ENCODE results near the gene TMED6.

Gene TMED6

DNA sequence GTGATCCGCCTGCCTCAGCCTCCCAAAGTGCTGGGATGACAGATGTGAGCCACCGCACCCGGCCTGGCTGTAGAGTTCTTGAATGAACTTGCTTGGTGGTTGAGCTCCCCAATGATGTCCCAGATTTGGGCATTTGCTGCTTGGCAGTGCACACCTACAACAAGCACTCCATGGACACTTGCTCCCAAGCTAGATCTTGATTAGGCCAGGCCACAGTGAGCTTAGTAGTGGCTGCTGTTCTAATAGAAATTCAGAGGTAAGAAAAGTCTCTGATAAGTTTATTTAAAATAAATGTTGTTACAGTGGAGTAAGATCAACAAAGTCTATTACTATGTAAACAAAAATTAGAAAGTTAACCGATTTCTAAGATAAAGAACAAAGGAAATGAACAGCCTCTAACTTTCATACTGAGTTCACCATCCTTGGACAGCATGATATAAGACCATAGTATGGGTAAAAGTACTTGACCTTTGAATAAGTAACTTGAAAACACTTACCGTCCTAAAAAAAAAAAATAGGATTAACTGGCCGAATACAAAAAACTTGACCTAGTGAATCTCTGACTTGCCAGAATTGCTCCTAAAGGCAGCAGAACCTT lies 951 bp downstream of the TMED6 start:
- DNase-seq = no peak

DNA sequence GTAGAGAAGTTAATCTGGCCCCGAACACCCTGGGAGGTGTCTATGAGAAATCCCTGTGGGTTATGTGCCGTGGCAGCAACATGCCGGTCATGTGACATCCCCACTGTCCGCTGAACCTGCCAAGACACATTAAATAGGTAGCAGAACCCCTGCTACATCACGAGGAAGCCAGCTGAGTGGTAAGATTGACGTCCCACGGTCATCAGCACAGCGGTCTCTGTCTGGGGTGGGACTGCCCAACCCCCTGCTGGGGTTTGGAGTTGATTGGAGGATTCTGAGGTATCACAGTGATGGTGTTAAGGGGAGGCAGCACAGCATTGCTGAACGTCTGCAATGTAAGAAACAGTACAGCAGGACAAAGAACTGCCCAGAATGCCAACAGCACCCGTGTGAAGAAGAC lies 2.0 kb downstream of the TMED6 start:
- DNase-seq = no peak

DNA sequence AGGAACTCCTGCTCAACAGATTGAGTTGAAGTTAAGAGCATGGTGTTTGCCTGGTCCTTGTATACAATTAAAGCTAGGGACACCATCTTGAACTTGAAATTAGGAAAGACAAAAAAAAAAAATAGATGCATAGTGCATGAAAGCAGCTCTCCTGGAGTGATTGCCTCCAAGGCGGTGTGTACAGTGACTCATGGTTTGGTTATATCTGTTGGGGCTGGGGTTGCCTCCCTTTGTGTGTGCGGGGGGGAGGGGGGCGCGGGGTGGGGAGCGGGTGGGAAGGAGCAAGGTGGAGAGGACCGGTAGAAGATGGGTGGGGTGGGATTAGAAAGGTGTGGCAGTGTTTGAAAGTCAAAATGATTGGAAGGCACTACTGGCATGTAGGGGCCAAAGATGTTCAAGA lies 3.4 kb downstream of the TMED6 start:
- no peak for DNase-seq

DNA sequence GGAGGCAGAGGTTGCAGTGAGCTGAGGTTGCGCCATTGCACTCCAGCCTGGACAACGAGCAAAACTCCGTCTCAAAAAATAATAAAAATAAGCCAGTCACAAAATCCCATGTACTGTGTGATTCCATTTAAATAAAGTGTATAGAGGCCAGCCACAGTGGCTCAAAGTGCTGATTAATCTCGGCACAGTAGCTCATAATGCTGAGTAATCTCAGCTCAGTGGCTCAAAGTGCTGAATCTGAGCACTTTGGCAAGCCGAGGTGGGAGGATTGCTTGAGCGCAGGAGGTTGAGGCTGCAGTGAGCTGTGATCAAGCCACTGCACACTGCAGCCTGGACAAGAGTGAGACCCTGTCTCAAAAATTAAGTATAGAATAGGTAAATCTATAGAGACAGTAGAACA lies 4.9 kb downstream of the TMED6 start:
- DNase-seq = no peak

DNA sequence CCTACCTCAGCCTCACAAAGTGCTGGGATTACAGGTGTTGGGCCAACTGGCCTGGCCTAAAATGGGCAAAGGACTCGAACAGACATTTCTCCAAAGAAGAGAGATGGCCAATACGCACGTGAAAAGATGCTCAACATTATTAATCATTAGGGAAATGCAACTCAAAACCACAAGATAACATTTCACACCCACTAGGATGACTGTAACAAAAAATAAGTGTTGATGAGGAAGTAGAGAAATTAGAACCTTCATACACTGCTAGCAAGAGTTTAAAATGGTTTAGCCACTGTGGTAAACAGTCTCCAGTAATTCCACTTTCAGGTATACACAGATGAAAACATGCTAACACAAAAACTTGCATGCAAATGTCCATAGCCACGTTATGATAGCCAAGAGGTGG lies 5.7 kb downstream of the TMED6 start:
- DNase-seq = no peak

DNA sequence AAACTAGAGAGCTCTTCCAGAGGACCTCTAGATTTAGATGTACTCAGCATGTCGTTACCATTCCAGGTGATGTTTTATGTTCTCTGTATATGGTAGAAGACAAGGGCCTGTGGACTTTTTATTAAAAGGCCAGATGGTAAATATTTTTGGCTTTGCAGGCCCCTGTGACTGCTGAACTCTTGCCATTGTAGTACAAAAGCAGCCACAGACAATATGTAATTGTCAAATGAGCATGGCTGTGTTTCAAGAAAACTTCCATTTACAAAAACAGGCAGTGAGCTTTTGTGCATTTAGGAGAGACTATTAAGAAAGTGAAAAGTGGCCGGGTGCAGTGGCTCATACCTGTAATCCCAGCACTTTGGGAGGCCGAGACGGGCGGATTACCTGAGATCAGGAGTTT lies 7.4 kb downstream of the TMED6 start:
- DNase-seq = no peak

DNA sequence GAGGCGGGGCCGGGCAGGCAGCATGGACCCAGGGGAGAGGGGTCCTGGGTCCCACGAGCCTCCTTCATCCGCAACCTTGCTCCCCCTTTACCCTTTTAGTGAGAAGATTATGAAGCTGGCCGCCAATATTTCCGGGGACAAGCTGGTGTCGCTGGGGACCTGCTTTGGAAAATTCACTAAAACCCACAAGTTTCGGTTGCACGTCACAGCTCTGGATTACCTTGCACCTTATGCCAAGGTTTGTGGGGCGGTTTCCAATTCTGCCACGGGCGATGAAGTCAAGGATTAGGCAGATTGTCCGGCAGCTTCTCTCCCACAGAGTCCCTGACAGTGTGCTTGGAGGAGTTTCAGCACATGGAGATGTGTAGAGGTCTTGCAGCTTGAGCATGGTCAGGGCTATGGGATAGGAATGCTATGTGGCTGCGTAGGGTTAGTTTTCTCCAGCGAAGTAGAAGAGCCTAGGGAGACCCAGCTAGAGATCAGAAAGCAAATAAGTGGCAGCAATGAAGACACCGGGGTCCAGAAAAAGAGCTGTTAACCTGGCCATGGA lies 11.4 kb downstream of the TMED6 start:
- DNase-seq = peak; percentile 6

DNA sequence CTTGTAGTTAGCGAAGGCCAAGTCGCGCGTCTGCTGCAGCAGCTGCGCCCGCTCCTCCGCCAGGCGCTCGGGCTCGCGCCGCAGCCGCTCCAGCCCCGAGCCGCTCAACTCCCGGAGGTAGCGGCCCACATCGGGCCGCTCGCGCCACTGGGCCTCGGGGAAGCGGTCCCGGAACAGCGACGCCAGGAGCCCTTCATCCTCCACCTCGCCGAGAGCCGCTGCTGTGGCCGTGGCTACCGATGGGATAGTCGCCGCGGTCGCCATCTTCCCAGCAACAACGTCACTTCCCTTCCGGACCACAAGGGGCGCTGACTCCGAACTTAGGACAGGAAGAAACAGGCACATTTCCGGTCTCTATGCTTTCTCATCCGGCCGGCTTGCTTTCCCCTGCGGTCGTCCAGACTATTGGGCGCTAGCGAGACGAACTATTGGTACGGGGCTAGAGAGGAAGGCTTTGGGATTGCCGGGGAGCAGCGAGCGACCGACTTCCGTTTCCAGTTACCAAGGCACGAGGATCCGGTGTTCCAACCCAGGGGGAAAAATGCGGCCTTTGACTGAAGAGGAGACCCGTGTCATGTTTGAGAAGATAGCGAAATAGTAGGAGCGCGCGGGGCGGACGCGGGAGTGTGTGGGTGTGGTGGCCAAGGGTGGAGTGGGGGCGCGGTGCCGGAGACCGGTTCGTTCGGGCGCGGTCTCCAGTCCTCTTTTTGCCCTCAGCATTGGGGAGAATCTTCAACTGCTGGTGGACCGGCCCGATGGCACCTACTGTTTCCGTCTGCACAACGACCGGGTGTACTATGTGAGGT lies 12.1 kb downstream of the TMED6 start, which contains the start of the genes COG8 and NIP7:
COG8 (minus strand) TSS at position 276 of the 806 bp plus-strand sequence; CDS start at position 264, 12 bp downstream.
NIP7 (plus strand) TSS at position 484 of the 806 bp plus-strand sequence; CDS start at position 542, 58 bp downstream.
- peak; percentile 86 for DNase-seq

DNA sequence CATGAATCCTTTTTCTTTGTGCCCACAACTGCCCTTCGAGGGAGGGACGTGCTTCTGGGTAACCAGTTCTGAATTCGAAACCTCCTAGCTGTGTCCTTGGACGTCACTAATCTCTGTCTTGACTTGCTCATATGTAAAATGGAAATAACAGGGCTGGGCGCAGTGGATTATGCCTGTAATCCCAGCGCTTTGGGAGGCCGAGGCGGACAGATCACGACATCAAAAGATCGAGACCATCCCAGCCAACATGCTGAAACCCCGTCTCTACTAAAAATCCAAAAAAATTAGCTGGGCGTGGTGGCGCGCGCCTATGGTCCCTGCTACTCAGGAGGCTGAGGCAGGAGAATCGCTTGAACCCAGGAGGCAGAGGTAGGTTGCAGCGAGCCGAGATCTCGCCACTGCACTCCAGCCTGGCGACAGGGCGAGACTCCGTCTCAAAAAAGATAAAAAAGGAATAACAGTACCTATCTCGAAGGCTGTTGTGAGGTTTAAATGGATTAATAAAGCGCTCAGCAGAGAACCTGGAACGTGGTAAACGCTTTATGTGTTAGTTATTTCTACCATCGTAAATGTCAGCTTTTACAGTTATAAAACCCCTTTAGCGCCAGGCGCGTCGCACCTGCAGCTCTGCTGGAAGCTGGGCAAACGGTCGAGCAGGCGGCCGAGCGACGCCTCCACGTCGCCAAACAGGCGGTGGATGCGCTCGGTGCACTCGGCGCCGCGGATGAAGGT lies 12.9 kb downstream of the TMED6 start:
- no peak for DNase-seq

DNA sequence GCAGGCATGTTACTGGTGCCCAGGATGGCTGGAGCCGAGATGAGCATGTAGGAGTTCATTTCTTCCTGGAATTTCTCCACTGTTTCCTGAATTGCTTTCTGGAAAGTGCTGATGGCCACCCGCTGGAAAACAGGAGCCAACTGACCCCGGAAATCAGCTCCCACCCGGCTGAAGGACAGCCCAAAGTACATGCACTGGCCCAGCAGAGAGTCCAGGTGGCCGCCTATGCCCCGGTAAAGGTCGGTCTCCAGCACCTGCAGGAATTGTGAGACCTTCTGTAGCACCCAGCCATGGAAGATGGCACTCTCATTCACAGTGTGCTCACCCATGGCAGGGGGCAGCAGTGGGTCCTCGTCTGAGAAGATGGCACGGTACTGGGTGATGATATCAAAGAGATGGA lies 16.9 kb downstream of the TMED6 start:
- DNase-seq = no peak

DNA sequence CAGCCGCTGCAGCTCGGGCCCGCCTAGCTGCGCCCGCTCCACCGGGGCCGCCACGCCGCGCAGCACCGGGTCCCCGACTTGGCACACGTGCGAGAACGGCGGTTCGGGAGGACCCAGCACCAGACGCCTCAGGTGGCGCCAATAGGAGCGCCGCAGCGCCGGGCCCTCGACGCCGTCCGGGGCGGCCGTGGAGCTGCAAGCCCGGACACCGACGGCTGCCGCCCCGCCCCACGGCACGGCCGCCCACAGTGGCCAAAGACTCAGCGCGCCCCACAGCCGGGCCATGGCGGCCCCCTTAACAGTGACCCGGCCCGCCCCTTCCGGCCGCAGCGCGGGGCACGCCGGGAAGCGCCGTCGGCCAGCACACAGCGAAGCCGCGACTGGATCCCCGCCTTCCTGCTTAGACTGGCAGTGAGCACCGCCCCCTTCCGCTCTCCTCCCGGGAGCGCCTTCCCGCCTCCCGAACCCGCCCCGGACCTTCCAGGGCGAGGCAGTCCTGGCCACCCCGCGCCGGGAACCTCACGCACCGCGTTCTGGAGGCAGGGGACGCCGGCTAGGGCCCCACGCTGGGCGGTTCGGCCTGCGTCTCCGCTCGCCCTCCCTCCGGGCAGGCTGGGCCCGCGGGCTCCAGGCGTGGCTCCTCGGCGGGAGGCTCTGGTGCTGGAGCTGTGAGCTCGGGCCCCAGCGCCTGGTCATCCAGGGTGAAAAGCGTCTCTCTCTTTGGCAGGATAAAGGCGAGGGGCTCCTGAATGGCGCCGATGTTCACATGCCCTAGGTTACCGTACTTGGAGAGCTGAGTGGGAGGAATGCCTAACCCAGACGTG lies 21.1 kb downstream of the TMED6 start, which contains the start of gene PDF:
PDF (minus strand) TSS at position 303 of the 824 bp plus-strand sequence; CDS start at position 285, 18 bp downstream.
- DNase-seq = peak; percentile 75

DNA sequence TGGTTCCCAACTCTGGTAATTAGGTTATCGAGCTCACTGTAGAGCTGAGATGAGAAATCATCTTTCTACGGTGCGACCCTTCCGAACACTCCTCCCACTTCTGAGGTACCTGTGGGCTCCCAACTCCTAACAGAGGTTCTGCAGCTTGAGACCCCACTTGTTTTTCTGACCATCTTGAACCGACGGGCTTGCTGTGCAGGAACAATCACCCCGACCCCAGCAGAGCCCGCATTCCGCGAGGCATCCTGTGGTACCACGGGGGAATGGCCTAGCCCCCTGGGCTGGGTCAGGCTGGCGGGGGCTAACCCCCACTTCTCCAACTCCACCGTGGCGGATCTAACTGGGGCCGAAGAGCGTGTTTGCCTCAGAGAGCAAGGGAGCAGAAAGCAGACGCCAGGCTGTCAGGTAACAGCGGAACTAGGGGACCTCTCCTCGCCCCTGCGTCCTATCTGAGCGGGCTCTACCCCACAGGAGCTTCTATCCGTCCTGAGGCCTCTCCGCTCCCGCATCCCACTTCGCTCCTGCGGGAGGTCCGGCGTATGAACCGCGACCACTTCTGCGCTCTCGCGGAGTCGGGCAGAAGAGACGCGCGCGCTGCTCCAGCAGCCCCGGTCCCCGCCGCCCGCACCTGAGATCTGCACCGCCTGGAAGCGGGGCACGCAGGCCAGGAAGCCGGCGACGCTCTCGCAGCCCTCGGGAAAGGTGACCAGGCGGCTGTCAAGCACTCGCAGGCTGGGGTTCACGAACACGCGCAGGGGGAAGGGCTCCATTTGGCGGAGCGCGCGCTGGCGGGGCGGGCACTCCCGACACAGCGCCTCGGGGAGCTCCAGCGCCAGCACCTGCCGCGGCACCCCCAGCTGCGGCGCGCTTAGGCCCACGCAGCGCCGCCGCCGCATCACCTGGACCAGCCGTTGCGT lies 22.0 kb downstream of the TMED6 start:
- DNase-seq = no peak

DNA sequence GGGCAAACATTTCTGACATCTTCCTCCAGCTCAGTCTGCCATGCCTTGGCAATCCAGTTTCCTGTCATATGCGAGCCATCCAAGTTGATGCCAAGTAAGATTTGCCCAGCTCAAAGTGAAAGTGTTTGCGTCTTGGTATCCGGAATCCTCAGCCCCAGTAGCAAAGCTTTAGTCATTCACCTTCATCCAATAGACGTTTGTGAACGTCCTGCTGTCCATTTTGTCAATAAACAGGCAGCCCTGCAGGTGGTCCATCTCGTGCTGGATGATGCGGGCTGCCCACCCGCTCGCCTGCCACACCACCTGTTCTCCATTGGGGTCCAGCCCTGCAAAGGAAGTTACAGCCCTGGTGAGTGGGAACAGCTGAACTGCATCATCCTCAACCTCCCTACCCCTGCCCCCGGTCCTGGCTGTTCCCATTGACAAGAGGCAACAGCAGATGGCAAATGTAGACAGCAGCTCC lies 22.7 kb downstream of the TMED6 start:
- no peak for DNase-seq

DNA sequence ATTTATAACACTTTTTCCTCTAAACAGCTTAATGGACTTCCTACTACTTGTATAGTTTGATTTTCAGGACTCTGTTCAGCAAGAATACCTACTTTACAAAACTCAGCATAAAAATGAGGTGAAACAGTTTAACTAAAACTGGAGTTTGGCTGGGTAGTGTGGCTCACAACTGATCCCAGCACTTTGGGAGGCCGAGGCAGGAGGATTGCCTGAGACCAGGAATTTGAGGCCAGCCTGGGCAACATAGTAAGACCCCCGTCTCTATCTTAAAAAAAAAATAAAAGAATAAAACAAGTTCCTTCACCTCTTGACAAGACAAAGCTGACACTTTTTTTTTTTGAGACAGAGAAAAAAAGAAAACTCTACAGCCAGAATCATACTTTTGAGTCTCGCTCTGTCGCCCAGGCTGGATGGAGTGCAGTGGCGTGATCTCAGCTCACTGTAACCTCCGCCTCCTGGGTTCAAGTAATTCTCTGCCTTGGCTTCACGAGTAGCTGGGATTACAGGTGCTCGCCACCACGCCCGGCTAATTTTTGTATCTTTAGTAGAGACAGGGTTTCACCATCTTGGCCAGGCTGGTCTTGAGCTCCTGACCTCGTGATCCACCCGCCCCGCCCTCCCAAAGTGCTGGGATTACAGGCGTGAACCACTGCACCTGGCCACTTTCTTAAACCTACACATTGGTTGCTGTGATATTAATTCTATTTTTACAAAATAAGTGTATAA lies 23.8 kb downstream of the TMED6 start:
- DNase-seq = no peak

DNA sequence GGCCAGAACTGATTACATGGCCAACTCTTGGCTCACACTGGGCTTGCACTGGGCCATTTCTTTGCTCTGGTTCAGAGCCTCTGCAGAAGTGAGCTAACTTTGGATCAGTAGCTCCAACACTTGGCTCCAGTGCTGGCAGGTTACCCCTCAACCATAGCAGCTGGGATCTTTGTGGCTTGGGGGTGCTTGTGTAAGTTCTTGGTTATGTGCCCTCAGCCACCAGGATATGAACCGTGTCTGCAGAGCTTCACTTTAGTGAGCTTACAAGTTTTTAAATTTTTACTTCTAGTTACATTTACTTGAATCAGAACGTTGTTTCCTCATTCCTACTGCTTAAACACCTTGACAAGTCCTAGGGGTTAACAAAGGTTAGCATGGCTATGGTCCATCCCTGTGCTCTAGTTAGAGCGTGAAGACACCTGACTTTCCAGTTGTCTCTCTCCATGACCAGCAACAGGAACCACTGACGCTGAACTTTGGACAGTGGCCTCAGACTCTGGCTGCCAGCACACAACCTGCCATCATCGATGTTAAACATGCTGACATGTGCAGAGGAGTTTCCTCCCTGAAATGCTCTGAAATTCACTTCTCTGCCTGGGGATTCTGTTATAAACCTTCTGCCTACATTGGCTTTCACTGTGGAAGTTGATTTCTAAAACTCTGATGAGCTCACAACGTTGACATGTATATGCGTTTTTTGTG lies 25.3 kb downstream of the TMED6 start:
- DNase-seq = no peak

DNA sequence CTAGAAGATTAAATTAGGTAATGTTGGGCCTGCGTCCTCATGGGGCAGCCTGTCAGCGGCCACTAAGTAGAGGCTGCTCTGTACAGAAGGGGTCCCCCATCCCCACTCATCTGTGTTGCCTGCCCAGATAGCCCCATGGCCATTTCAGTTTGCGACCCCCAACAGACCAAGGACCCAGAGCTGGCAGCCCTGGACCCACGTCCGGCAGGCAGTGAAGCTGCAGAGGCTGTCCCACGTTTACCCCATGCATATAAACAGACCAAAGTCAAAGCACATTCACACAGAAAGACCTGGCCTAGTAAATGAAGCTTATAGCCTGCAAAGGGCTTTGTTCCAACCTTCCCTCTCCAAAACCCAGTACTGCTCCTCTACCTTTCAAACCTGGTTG lies 25.8 kb downstream of the TMED6 start:
- no peak for DNase-seq

DNA sequence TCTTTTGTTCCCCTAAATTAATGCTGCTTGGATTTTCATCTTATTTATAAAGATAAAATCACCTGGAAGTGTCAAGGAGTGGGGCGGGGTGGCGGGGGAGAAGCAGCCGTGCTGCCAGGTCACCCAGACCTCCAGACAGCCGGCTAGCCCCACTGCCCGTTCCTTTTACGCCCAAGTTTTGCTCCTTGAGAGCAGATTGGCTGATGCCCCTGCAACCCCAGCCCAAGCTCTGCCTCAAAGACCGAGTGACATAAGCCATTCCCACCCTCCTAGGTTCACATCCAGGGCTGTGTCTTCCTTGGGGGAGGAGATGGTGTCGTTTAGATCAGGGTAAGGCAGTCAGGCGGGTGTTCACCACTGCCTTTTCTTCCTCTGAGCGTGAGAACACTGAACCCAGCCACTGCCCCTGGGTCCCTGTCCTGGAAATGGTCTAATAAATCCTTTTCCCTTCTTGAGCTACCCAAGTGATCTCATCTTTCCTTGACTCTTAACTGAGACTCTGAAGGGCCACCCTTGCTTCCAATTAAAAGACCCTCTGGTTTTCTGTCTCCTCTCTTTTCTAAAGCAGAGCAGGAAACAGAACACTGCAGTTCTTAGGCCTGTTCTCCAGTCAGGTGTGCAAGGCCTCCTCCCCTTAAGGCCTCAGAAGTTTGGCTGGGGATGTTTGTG lies 26.9 kb downstream of the TMED6 start:
- DNase-seq = no peak

DNA sequence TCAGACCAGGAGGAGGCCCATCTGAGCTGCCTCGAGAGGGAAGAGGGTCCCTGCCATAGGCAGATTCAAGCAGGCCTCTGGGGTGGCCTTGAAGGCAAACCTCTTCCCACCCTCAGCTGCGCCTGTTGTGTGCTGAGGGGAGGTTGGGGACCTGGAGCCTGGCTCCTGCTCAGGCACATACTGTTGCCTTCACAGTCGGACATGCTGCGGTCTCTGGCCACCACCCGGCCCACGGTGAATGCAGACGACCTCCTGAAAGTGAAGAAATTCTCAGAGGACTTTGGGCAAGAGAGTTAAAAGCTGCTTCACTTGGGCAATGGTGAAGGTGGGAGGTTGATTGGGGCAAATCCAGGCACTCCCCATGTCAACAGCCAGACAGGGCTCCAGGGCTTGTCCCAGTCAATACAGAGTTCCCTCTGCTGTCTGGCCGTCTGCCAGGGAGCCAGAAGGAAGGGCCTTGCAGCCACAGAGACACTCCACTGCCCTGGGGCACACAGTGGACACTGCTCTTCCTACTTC lies 27.5 kb downstream of the TMED6 start:
- DNase-seq = no peak

DNA sequence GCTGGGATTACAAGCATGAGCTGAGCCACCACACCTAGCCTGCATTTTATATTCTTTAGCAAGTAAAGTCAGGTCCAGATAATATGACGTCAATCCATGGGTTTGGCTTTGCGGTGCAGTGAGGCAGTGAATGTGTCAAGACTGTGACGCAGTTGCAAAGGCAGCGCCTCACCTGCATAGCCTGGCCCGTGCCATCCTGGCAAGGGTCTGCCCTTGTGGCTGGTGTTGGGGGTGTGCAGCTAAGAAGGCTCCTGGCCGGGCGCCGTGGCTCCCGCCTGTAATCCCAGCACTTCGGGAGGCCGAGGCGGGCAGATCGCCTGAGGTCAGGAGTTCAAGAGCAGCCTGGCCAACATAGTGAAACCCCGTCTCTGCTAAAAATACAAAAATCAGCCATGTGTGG lies 28.2 kb downstream of the TMED6 start:
- no peak for DNase-seq

Measured in GOT3 (cell line).